Glomerular visceral epithelial cell (primary cell): ENCODE results near the gene RNF20.
A peak's percentile ranks its signal among the peaks of the same experiment; 100 is the strongest.

Experiments
- DNase-seq: peaks from one replicate; pipeline ENCODE4 v3.0.0-alpha.2; 2016; ENCODE audit errors: extremely low spot score

The RNF20 gene

GRCh38 chr9:101590901-101591300 lies 57.2 kb downstream of the RNF20 start:
- no peak for DNase-seq

- DNase-seq = no peak
Observed at GRCh38 chr9:101591787-101592446, 58.3 kb downstream of the RNF20 start.

- DNase-seq = no peak
Observed at GRCh38 chr9:101592788-101593187, 59.1 kb downstream of the RNF20 start.

- no peak for DNase-seq
Observed at GRCh38 chr9:101593345-101593744, 59.7 kb downstream of the RNF20 start.

GRCh38 chr9:101594796-101595195 lies 61.1 kb downstream of the RNF20 start, which contains the start of gene PPP3R2:
PPP3R2 (minus strand) TSS chr9:101594969; CDS start chr9:101594921, 48 bp downstream.
- no peak for DNase-seq

- peak; percentile 49 for DNase-seq
Observed at GRCh38 chr9:101601904-101602765, 68.5 kb downstream of the RNF20 start.

- no peak for DNase-seq
Observed at GRCh38 chr9:101604296-101604695, 70.6 kb downstream of the RNF20 start.

GRCh38 chr9:101605547-101605946 lies 71.9 kb downstream of the RNF20 start:
- no peak for DNase-seq
